Measurements from ENCODE around the gene TSHZ3. TPM values are rescaled to one million over a fixed set of nuclear protein-coding genes. Genes with fewer than 3 reads are reported as not detected.
A peak's percentile ranks its signal among the peaks of the same experiment; 100 is the strongest.

The TSHZ3 gene
- total RNA-seq, 1 donor from 2014 or later: 82.5 TPM

DNA sequence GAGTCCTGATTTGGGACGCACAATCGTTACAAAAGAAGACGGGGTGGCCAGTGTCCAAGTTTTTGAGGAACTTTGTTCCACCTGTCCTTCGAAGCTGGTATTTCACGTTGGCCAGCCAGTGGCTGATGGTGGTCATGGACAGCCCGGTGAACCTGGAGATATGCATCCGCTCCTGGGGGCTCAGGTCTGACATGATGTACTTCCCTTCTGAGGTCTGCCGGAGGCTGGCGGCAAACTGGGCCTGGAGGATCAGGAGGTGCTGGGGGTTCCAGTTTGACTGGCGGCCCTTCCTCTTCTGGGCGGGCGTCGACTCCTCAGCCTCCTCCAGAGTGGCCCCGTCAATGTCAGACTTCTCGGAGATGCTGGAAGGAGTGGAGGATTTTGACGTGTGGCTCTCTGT is 72.4 kb downstream of the TSHZ3 start:
- Mint-ChIP-seq H3K4me3 (no peak overlapping the region), H3K9me3 (no peaks in the 10 kb centered on the region), H3K4me1 (peaks cover 10% of the 10 kb centered on the region), H3K27ac (no peak overlapping the region), H3K27me3 (ENCODE audit: low read depth) (no peaks in the 10 kb centered on the region), H3K36me3 (peaks cover 44% of the 10 kb centered on the region)
- TF ChIP-seq, protein P1, sequence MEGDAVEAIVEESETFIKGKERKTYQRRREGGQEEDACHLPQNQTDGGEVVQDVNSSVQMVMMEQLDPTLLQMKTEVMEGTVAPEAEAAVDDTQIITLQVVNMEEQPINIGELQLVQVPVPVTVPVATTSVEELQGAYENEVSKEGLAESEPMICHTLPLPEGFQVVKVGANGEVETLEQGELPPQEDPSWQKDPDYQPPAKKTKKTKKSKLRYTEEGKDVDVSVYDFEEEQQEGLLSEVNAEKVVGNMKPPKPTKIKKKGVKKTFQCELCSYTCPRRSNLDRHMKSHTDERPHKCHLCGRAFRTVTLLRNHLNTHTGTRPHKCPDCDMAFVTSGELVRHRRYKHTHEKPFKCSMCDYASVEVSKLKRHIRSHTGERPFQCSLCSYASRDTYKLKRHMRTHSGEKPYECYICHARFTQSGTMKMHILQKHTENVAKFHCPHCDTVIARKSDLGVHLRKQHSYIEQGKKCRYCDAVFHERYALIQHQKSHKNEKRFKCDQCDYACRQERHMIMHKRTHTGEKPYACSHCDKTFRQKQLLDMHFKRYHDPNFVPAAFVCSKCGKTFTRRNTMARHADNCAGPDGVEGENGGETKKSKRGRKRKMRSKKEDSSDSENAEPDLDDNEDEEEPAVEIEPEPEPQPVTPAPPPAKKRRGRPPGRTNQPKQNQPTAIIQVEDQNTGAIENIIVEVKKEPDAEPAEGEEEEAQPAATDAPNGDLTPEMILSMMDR (IDR thresholded peaks at IDR 0.05; ENCODE audit: unreplicated experiment): no peak
- DNase-seq (ENCODE audit: low spot score in 2 of 2, unreplicated experiment in 2 of 2): no peak

GRCh38 chr19:31275068-31275334 is 74.2 kb downstream of the TSHZ3 start:
- H3K9me3 Mint-ChIP-seq: no peaks in the 10 kb centered on the region
- no peak overlapping the region for H3K27ac Mint-ChIP-seq
- H3K36me3 Mint-ChIP-seq: peaks cover 44% of the 10 kb centered on the region
- peaks cover 9% of the 10 kb centered on the region for H3K4me1 Mint-ChIP-seq
- DNase-seq (ENCODE audit: low spot score in 2 of 2, unreplicated experiment in 2 of 2): no peak
- H3K27me3 Mint-ChIP-seq (ENCODE audit: low read depth): no peaks in the 10 kb centered on the region
- TF ChIP-seq, protein P1 (IDR thresholded peaks at IDR 0.05; ENCODE audit: unreplicated experiment): no peak
- no peak overlapping the region for H3K4me3 Mint-ChIP-seq

- Mint-ChIP-seq H3K9me3 (no peaks in the 10 kb centered on the region), H3K4me1 (peaks cover 9% of the 10 kb centered on the region), H3K4me3 (no peak overlapping the region), H3K36me3 (peaks cover 41% of the 10 kb centered on the region), H3K27ac (peak overlapping the region; percentile 34), H3K27me3 (ENCODE audit: low read depth) (no peaks in the 10 kb centered on the region)
- DNase-seq (ENCODE audit: low spot score in 2 of 2, unreplicated experiment in 2 of 2): no peak
- TF ChIP-seq, protein P1 (IDR thresholded peaks at IDR 0.05; ENCODE audit: unreplicated experiment): no peak
These were observed 74.8 kb downstream of the TSHZ3 start for GRCh38 chr19:31274251-31275067.

DNA sequence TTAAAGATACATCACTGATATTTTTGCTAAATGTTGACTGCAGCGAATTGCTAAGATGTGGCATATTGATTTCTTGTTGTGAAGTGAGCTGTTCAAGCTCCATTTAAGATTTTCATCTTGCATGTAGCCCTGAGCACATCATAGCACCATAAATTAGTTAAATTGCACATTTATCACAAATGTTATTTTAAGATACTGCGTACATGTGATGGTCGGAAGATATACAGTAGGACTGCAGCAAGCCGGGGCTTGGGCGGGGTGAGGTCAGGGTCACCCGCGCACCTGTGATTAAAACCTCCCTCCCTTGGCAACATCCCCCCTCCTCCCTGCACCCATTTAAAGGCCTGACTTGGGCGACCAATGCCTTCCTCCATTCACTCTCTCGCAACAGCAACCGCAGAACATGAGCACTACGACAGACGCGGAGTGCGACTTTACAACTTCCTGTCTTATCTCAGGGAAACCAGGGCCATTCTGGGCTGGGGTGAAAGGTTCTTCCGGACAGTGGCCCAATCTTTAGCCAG is 76.6 kb downstream of the TSHZ3 start:
- DNase-seq (ENCODE audit: low spot score in 2 of 2, unreplicated experiment in 2 of 2): no peak
- peaks cover 23% of the 10 kb centered on the region for H3K36me3 Mint-ChIP-seq
- H3K9me3 Mint-ChIP-seq: no peaks in the 10 kb centered on the region
- TF ChIP-seq, protein P1 (IDR thresholded peaks at IDR 0.05; ENCODE audit: unreplicated experiment): no peak
- H3K4me3 Mint-ChIP-seq: no peak overlapping the region
- H3K4me1 Mint-ChIP-seq: peaks cover 9% of the 10 kb centered on the region
- H3K27ac Mint-ChIP-seq: peak overlapping the region; percentile 11
- H3K27me3 Mint-ChIP-seq (ENCODE audit: low read depth): no peaks in the 10 kb centered on the region

GRCh38 chr19:31271306-31271911 is 77.8 kb downstream of the TSHZ3 start:
- TF ChIP-seq, protein P1 (IDR thresholded peaks at IDR 0.05; ENCODE audit: unreplicated experiment): no peak
- peaks cover 9% of the 10 kb centered on the region for H3K4me1 Mint-ChIP-seq
- no peaks in the 10 kb centered on the region for H3K9me3 Mint-ChIP-seq
- H3K4me3 Mint-ChIP-seq: no peak overlapping the region
- H3K27me3 Mint-ChIP-seq (ENCODE audit: low read depth): no peaks in the 10 kb centered on the region
- H3K27ac Mint-ChIP-seq: no peak overlapping the region
- no peak for DNase-seq (ENCODE audit: low spot score in 2 of 2, unreplicated experiment in 2 of 2)
- H3K36me3 Mint-ChIP-seq: peaks cover 12% of the 10 kb centered on the region

Measured in mesothelial cell of epicardium (in vitro differentiated cells).